Adrenal gland (tissue), 12 donors: Measurements from ENCODE around the gene CSNK1G1. TPM values are rescaled to one million over a fixed set of nuclear protein-coding genes. Genes with fewer than 3 reads are reported as not detected.

ENCODE experiments used
- DNase-seq, 7 donors: peaks; one replicate each; pipeline ENCODE4 v3.0.0-alpha.2; 2019 to 2020
- H3K27ac ChIP-seq, 5 donors: fragments of 200-600 bp; sonication (generic) in 4 of 5; 1 replicate in 3 of 5; 2 replicates in 2 of 5; pipeline versions ENCODE4 v1.5.1 to v1.8.0; 2016 to 2020; ENCODE audit warnings: mild to moderate bottlenecking in 1 of 5
- H3K27me3 ChIP-seq: fragments of 200-600 bp; 2 replicates; pipeline ENCODE4 v1.8.0; 2021
- H3K36me3 ChIP-seq, 2 donors: fragments of 200-600 bp; replicated peaks in 1 of 2; 1 replicate in 1 of 2; 2 replicates in 1 of 2; pipeline versions ENCODE4 v1.5.1 to v1.8.0; 2018 to 2022
- H3K4me1 ChIP-seq, 2 donors: fragments of 200-600 bp; replicated peaks in 1 of 2; 1 replicate in 1 of 2; 2 replicates in 1 of 2; pipeline versions ENCODE4 v1.5.1 to v1.8.0; 2018 to 2021
- H3K4me3 ChIP-seq, 4 donors: fragments of 200-600 bp; sonication (generic) in 3 of 4; one replicate each; pipeline ENCODE4 v1.5.1; 2016 to 2018
- H3K9me3 ChIP-seq, 3 donors: fragments of 200-600 bp; sonication (generic) in 1 of 3; replicated peaks in 1 of 3; 1 replicate in 2 of 3; 2 replicates in 1 of 3; pipeline versions ENCODE4 v1.5.1 to v1.8.0; 2016 to 2021
- CTCF ChIP-seq, 6 experiments: fragments of 450-650 bp in 4 of 6; fragments of 200-600 bp in 2 of 6; sonication (generic) in 1 of 6; IDR thresholded peaks; 1 replicate in 5 of 6; 2 replicates in 1 of 6; pipeline versions ENCODE4 v1.5.1 to v1.8.0; 2016 to 2021; ENCODE audit warnings: antibody characterized with exemption in 6 of 6, mild to moderate bottlenecking in 2 of 6, moderate library complexity in 1 of 6
- POLR2A ChIP-seq, 2 donors: fragments of 450-650 bp; IDR thresholded peaks; one replicate each; pipeline ENCODE4 v1.6.1; 2017; ENCODE audit warnings: antibody characterized with exemption in 2 of 2, mild to moderate bottlenecking in 2 of 2, moderate library complexity in 1 of 2
- WGBS, 4 donors: extraction: QIAGEN DNeasy Blood & Tissue Kit in 2 of 4; methylation state at CpG; one replicate each; pipeline versions ENCODE4 v1.1.5 to v1.1.7; 2013 to 2017; 5-methylcytosine and 5-hydroxymethylcytosine counted together
- intact Hi-C, 2 donors: fragments of 100-400 bp; cut with DNase I; formaldehyde crosslinking; loops; one replicate each; pipeline versions ENCODE4 v1.14.1 to v1.15.0; 2022 to 2023
- polyA plus RNA-seq, 3 donors: library from polyadenylated mRNA; stranded (reverse); fragments of 200-250 nt in 2 of 3; fragments of 350-450 nt in 1 of 3; fragmentation: Illumina TruSeq in 1 of 3; extraction: RNeasy Lipid Tissue Mini Kit (QIAGEN cat#74804) in 1 of 3; gene quantifications; one replicate each; pipeline ENCODE4 v1.2.3, GENCODE V29; 2013 to 2014
- total RNA-seq, 9 donors: library from RNA; depleted of rRNA in 4 of 9; stranded (reverse); fragments of >200 nt in 4 of 9; fragments of 120-200 nt in 1 of 9; fragmentation: NEBNext Ultra II Directional in 1 of 9; extraction: Animal tissue kit (Norgen Biotek cat#: 25700) in 1 of 9; gene quantifications; one replicate each; pipeline versions ENCODE4 v1.1.0 to v1.2.4, GENCODE V29; 2013 to 2023
- donor health status: healthy with polysubstance abuse.
- donor health status: Bipolar disorder and iron deficiency.
- donor health status: DM: yes; HTN: yes; CAD: no.
- donor health status: DM: no; HTN: no; CAD: no.
- donor health status: DM: no; HTN: no; CAD: no.
- donor health status: DM: yes; HTN: yes; CAD: no.

The CSNK1G1 gene
- total and polyA plus RNA-seq, 12 donors: 1.2 to 31.6 (median 13.6) TPM

DNA sequence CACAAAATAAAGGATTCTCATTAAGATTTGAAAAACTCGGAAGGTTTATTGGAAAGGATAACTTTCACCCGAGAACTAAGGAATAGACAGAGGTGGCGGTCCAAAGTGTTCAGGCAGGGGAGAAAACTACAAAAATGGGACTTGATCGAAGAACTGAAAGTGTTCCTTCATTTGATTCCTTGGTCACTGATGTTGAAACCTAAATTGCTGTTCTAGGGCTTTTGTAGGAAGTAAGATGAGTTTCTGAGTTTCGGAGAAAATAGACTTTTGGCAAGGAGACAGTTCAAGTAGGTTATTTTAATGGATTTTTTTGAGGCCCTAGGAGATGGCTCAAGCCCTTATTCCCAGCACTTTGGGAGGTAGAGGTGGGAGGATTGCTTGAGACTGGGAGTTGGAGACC lies 33.1 kb upstream of the CSNK1G1 start:
- Histone ChIP-seq H3K27me3 (no peaks in the 10 kb centered on the region), H3K36me3 (peaks cover 0 to 3% of the 10 kb centered on the region in 2 donors), H3K9me3 (no peaks in the 10 kb centered on the region), H3K4me3 (peak overlapping the region in 1 of 4 donors; percentile 82), H3K27ac (no peak overlapping the region), H3K4me1 (peaks cover 7 to 11% of the 10 kb centered on the region in 2 donors)
- no peak for TF ChIP-seq CTCF (IDR thresholded peaks at IDR 0.05)
- no peak for TF ChIP-seq POLR2A (IDR thresholded peaks at IDR 0.05)
- no peak for DNase-seq
- intact Hi-C loops: no loop called here
- 79 to 87% (median 85%) methylated on average over 5 of the region's 5 CpGs for WGBS, 4 donors

DNA sequence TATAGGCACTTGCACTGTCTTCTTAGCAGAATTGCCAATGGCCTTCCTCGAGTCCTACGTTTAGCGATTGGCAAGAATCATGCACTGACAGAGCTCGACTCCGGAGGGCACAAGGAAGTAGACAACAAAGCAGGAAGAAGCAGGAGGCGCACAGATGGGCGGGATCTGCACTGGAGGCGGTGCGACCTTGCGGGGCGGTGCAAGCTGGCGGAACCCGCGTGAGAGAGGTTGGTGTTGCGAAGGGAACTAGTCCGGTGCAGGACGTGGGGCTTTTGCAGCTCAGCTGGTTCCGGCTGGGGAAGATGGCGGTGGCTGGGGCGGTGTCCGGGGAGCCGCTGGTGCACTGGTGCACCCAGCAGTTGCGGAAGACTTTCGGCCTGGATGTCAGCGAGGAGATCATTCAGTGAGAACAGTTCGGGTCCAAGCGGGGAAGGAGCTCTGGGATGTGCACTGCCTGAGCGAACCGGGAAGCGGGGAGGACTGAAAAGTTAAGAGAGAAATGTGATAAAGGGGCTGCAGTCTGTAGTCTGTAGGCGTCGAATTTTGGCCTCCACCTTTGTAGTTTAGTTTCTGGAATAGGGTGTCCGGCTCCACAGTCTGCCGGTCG lies 31.7 kb upstream of the CSNK1G1 start, which contains the start of gene TRIP4:
TRIP4 (plus strand) TSS at position 275 of the 607 bp plus-strand sequence; CDS start at position 303, 28 bp downstream.
- intact Hi-C loops: no loop called here

GRCh38 chr15:64386291-64386690 lies 30.3 kb upstream of the CSNK1G1 start:
- no peak for TF ChIP-seq POLR2A (IDR thresholded peaks at IDR 0.05)
- H3K4me3 ChIP-seq: no peak overlapping the region
- no peak overlapping the region for H3K27ac ChIP-seq
- H3K27me3 ChIP-seq: no peaks in the 10 kb centered on the region
- no peaks in the 10 kb centered on the region for H3K9me3 ChIP-seq
- WGBS, 4 donors: 92 to 98% (median 95%) methylated on average over 7 of the region's 7 CpGs
- H3K4me1 ChIP-seq: peaks cover 7 to 16% of the 10 kb centered on the region in 2 donors
- intact Hi-C loops: no loop called here
- DNase-seq: no peak
- no peaks in the 10 kb centered on the region for H3K36me3 ChIP-seq

More for the DNA sequence above, 31.7 kb upstream of the CSNK1G1 start, which contains the start of gene TRIP4:
- DNase-seq: peak; percentile 91 to 99 (median 97)
- TF ChIP-seq CTCF (IDR thresholded peaks at IDR 0.05) (peak in 2 of 6 experiments; percentile 12 to 19), POLR2A (IDR thresholded peaks at IDR 0.05) (peak; percentile 37 to 86)
- no peaks in the 10 kb centered on the region for H3K9me3 ChIP-seq
- WGBS, 4 donors: 0 to 1% (median 0%) methylated on average over 35 of the region's 35 CpGs
- no peaks in the 10 kb centered on the region for H3K36me3 ChIP-seq
- peak within 1 kb of the TSS; percentile 54 to 93 (median 74) for H3K4me3 ChIP-seq
- H3K4me1 ChIP-seq: peaks cover 7 to 11% of the 10 kb centered on the region in 2 donors
- no peaks in the 10 kb centered on the region for H3K27me3 ChIP-seq
- peak within 1 kb of the TSS in 4 of 5 donors; percentile 53 to 82 (median 78) for H3K27ac ChIP-seq

- Histone ChIP-seq H3K4me3 (no peak overlapping the region), H3K9me3 (no peaks in the 10 kb centered on the region), H3K4me1 (peaks cover 6 to 20% of the 10 kb centered on the region in 2 donors), H3K27ac (no peak overlapping the region), H3K36me3 (no peaks in the 10 kb centered on the region), H3K27me3 (no peaks in the 10 kb centered on the region)
- TF ChIP-seq POLR2A (IDR thresholded peaks at IDR 0.05) (no peak), CTCF (IDR thresholded peaks at IDR 0.05) (no peak)
- no peak for DNase-seq
- WGBS, 4 donors: 73 to 94% (median 86%) methylated on average over 2 of the region's 2 CpGs
- intact Hi-C loops: no loop called here
Measured at GRCh38 chr15:64383760-64384159, 27.8 kb upstream of the CSNK1G1 start.
